B cell (primary cell): ENCODE measurements around the gene GNB2. TPM values are rescaled to one million over a fixed set of nuclear protein-coding genes. Genes with fewer than 3 reads are reported as not detected.

ENCODE experiments used
- ATAC-seq: fragments of 200-7000 bp; cut with Tn5 transposase; one replicate; pipeline ENCODE4 v1.10.0; 2021; ENCODE audit warnings: low read depth, mild to moderate bottlenecking, moderate number of reproducible peaks, moderate library complexity
- CTCF ChIA-PET: fragments of 350-600 bp; sonication (Branson Sonifier 250); formaldehyde crosslinking; loops from one replicate; lab custom pipeline; 2021; ENCODE audit warnings: antibody characterized with exemption, inconsistent platforms; lab: Charles Lee
- POLR2A ChIA-PET: fragments of 350-600 bp; sonication (Branson Sonifier 250); formaldehyde crosslinking; loops from one replicate; lab custom pipeline; 2021; ENCODE audit warnings: antibody characterized with exemption; lab: Charles Lee
- DNase-seq: peaks from one replicate; pipeline ENCODE4 v3.0.0; 2013
- H2AFZ ChIP-seq: 2 replicates; pipeline ENCODE4 v1.6.1; 2012; ENCODE audit warnings: mild to moderate bottlenecking, low read depth, low read length; ENCODE audit not compliant: insufficient read depth, poor library complexity, severe bottlenecking
- H3K27ac ChIP-seq, 2 donors: 1 replicate in 1 of 2; 2 replicates in 1 of 2; pipeline ENCODE4 v1.5.1; 2012 to 2013; ENCODE audit warnings: low read length in 2 of 2, mild to moderate bottlenecking in 2 of 2, moderate library complexity in 1 of 2
- H3K27me3 ChIP-seq, 4 experiments: fragments of 200-600 bp in 1 of 4; sonication (generic) in 1 of 4; replicated peaks in 1 of 4; 1 replicate in 2 of 4; 2 replicates in 2 of 4; pipeline versions ENCODE4 v1.6.1 to v1.7.0; 2013 to 2016; ENCODE audit warnings: low read length in 3 of 4, mild to moderate bottlenecking in 2 of 4, mixed read lengths in 1 of 4, moderate library complexity in 1 of 4; ENCODE audit not compliant: insufficient read depth in 4 of 4, control insufficient read depth in 3 of 4; ENCODE audit errors: control extremely low read depth in 1 of 4
- H3K36me3 ChIP-seq, 2 experiments: replicated peaks in 1 of 2; 1 replicate in 1 of 2; 2 replicates in 1 of 2; pipeline versions ENCODE4 v1.6.1 to v1.7.1; 2013; ENCODE audit warnings: low read length in 1 of 2; ENCODE audit not compliant: insufficient read depth in 2 of 2, control insufficient read depth in 1 of 2; ENCODE audit errors: control extremely low read depth in 1 of 2, extremely low read depth in 1 of 2
- H3K4me1 ChIP-seq, 2 donors: fragments of 200-600 bp in 1 of 2; sonication (generic) in 1 of 2; 1 replicate in 1 of 2; 2 replicates in 1 of 2; pipeline versions ENCODE4 v1.5.1 to v1.6.1; 2013 to 2017; ENCODE audit warnings: low read length in 2 of 2; ENCODE audit not compliant: control insufficient read depth in 2 of 2, insufficient read depth in 2 of 2
- H3K4me2 ChIP-seq: replicated peaks from 2 replicates; pipeline ENCODE3; 2012; ENCODE audit warnings: mild to moderate bottlenecking, low read depth, low read length; ENCODE audit not compliant: poor library complexity, severe bottlenecking
- H3K4me3 ChIP-seq, 5 experiments: fragments of 200-600 bp in 1 of 5; sonication (generic) in 1 of 5; 1 replicate in 3 of 5; 2 replicates in 2 of 5; pipeline versions ENCODE4 v1.5.1 to v1.7.0; 2011 to 2016; ENCODE audit warnings: low read length in 4 of 5, mild to moderate bottlenecking in 4 of 5, low read depth in 2 of 5, control low read depth in 1 of 5, moderate library complexity in 1 of 5; ENCODE audit not compliant: insufficient read depth in 1 of 5; ENCODE audit errors: control extremely low read depth in 1 of 5, extremely low read depth in 1 of 5
- H3K79me2 ChIP-seq: fragments of 200-600 bp; sonication (generic); one replicate; pipeline ENCODE4 v1.6.0; 2016; ENCODE audit warnings: low read length; ENCODE audit not compliant: control insufficient read depth, insufficient read depth
- H3K9ac ChIP-seq: fragments of 200-600 bp; sonication (generic); 2 replicates; pipeline ENCODE4 v1.6.1; 2017; ENCODE audit warnings: mild to moderate bottlenecking, low read length, moderate library complexity
- H3K9me3 ChIP-seq, 3 donors: one replicate each; pipeline versions ENCODE4 v1.6.1 to v1.7.1; 2013; ENCODE audit warnings: low read length in 2 of 3; ENCODE audit not compliant: control insufficient read depth in 2 of 3, insufficient read depth in 1 of 3; ENCODE audit errors: control extremely low read depth in 1 of 3
- H4K20me1 ChIP-seq: 2 replicates; pipeline ENCODE4 v1.6.0; 2012; ENCODE audit warnings: mild to moderate bottlenecking, low read length; ENCODE audit not compliant: insufficient read depth, control insufficient read depth, poor library complexity, severe bottlenecking
- H3K27ac Mint-ChIP-seq: one replicate; pipeline ENCODE4 v1.8.0; 2021; ENCODE audit warnings: mixed read lengths
- H3K27me3 Mint-ChIP-seq: one replicate; pipeline ENCODE4 v1.8.0; 2021; ENCODE audit warnings: mixed read lengths
- H3K4me1 Mint-ChIP-seq: one replicate; pipeline ENCODE4 v1.8.0; 2021; ENCODE audit warnings: mixed read lengths
- H3K4me3 Mint-ChIP-seq: one replicate; pipeline ENCODE4 v1.8.0; 2021; ENCODE audit warnings: mixed read lengths
- H3K9me3 Mint-ChIP-seq: one replicate; pipeline ENCODE4 v1.8.0; 2022; ENCODE audit warnings: mixed read lengths; ENCODE audit not compliant: insufficient read depth
- EZH2 ChIP-seq: IDR thresholded peaks from 2 replicates; pipeline ENCODE4 v1.6.1; 2012; ENCODE audit warnings: borderline replicate concordance, low read depth, mild to moderate bottlenecking, moderate library complexity, low read length; ENCODE audit not compliant: insufficient read depth, poor library complexity, severe bottlenecking
- WGBS: methylation state at CpG from one replicate; pipeline ENCODE4 v1.1.5; 2013; ENCODE audit warnings: missing lambda C conversion rate; ENCODE audit not compliant: insufficient coverage; 5-methylcytosine and 5-hydroxymethylcytosine counted together
- intact Hi-C: fragments of 100-400 bp; cut with micrococcal nuclease; formaldehyde crosslinking; loops from one replicate; pipeline ENCODE4 v1.10.0; 2022
- polyA plus RNA-seq: library from polyadenylated mRNA; depleted of rRNA; stranded (reverse); fragments of >200 nt; gene quantifications from 2 replicates; pipeline ENCODE4 v1.2.3, GENCODE V29; 2012
- total RNA-seq, 2 donors: library from RNA; stranded (reverse); fragments of 120-200 nt in 1 of 2; gene quantifications; 1 replicate in 1 of 2; 2 replicates in 1 of 2; pipeline versions ENCODE4 v1.2.3 to v1.2.4, GENCODE V29; 2013 to 2022
- TF ChIP-seq, protein P1 (sequence below): fragments of 200-600 bp; IDR thresholded peaks from one replicate; pipeline ENCODE4 v1.8.0; 2022; ENCODE audit warnings: antibody characterized with exemption, mild to moderate bottlenecking

GNB2 gene
- total and polyA plus RNA-seq, 2 donors (not counting 1 experiment from before 2014, with no cell fraction given): 127 to 221 TPM

DNA sequence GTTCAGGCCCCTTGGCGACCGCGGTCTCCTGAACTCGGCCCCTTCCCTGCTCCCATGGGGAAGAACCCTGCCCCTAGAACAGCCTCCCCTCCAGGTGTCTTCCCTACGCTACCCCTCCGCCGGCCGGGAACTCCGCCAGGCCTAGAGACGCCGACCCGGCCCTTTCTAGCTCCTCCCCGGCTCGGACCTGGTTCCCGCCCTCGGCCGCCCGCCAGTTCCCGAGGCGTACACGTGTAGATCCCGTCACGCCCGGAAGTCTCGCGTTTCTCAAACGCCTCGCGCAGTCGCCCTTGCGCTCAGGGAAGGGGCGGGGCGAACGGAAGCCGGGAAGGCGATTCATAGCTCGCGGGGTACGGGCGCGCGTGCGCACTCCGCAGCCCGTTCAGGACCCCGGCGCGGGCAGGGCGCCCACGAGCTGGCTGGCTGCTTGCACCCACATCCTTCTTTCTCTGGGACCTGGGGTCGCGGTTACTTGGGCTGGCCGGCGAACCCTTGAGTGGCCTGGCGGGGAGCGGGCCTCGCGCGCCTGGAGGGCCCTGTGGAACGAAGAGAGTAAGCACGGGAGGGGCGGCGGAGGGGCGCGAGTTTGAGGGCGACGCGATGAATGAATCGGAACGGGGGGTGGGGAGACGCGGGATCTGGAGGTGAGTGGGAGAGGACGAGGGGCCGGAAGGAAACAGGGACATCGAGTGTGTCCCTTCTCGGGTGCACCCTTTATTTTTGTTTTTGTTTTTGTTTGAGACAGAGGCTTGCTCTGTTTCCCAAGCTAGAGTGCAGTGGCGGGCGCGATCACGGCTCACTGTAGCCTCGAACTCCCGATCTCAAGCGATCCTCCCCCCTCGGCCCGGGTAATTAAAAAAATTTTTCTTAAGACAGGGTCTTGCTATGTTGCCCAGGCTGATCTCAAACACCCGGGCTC is 32.5 kb downstream of the GNB2 start, which contains the start of gene POP7:
TSS of gene POP7 (plus strand) at position 369 of the 919 bp plus-strand sequence. CDS start 710 bp downstream, outside the sequence.
- Histone ChIP-seq H2AFZ (peak within 1 kb of the TSS; percentile 99), H3K4me3 (peak within 1 kb of the TSS; percentile 57 to 96 (median 87)), H3K27me3 (no peaks in the 10 kb centered on the region), H3K27ac (peak within 1 kb of the TSS; percentile 79 to 86), H3K36me3 (peaks cover 0 to 3% of the 10 kb centered on the region in 2 experiments), H4K20me1 (no peaks in the 10 kb centered on the region), H3K79me2 (peaks cover 14% of the 10 kb centered on the region), H3K9ac (peak within 1 kb of the TSS; percentile 92), H3K9me3 (no peaks in the 10 kb centered on the region), H3K4me2 (peak within 1 kb of the TSS; percentile 97), H3K4me1 (peaks cover 8 to 20% of the 10 kb centered on the region in 2 donors)
- Mint-ChIP-seq H3K4me3 (peak within 1 kb of the TSS; percentile 94), H3K4me1 (peaks cover 20% of the 10 kb centered on the region), H3K27me3 (no peaks in the 10 kb centered on the region), H3K9me3 (no peaks in the 10 kb centered on the region), H3K27ac (peak within 1 kb of the TSS; percentile 96)
- TF ChIP-seq, protein P1, sequence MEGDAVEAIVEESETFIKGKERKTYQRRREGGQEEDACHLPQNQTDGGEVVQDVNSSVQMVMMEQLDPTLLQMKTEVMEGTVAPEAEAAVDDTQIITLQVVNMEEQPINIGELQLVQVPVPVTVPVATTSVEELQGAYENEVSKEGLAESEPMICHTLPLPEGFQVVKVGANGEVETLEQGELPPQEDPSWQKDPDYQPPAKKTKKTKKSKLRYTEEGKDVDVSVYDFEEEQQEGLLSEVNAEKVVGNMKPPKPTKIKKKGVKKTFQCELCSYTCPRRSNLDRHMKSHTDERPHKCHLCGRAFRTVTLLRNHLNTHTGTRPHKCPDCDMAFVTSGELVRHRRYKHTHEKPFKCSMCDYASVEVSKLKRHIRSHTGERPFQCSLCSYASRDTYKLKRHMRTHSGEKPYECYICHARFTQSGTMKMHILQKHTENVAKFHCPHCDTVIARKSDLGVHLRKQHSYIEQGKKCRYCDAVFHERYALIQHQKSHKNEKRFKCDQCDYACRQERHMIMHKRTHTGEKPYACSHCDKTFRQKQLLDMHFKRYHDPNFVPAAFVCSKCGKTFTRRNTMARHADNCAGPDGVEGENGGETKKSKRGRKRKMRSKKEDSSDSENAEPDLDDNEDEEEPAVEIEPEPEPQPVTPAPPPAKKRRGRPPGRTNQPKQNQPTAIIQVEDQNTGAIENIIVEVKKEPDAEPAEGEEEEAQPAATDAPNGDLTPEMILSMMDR: no peak
- no peak for TF ChIP-seq EZH2
- ChIA-PET POLR2A (interaction anchor here (0.6 to 2.0 kb wide), 15 partner anchors 11 to 277 kb away, joined by 3 to 29 read pairs (median 7); partner anchors contain the start of genes AGFG2, FBXO24, GIGYF1 and LRCH4), CTCF (interaction anchor here (0.6 to 3.6 kb wide), 41 partner anchors 8 to 787 kb away, joined by 3 to 101 read pairs (median 4); partner anchors contain the start of genes FBXO24, GIGYF1, LRCH4 and MOSPD3)
- intact Hi-C loops: loop anchor here (1.0 to 10.0 kb wide), 12 partner anchors 12 to 379 kb away; partner anchors contain the start of genes FBXO24, GIGYF1, GNB2 and LRCH4
- ATAC-seq (peak; percentile 94), DNase-seq (peak; percentile 98)
- WGBS: under 1% methylated on average over 84 of the region's 86 CpGs
